Measurements from ENCODE around the gene SEC31B.

DNA sequence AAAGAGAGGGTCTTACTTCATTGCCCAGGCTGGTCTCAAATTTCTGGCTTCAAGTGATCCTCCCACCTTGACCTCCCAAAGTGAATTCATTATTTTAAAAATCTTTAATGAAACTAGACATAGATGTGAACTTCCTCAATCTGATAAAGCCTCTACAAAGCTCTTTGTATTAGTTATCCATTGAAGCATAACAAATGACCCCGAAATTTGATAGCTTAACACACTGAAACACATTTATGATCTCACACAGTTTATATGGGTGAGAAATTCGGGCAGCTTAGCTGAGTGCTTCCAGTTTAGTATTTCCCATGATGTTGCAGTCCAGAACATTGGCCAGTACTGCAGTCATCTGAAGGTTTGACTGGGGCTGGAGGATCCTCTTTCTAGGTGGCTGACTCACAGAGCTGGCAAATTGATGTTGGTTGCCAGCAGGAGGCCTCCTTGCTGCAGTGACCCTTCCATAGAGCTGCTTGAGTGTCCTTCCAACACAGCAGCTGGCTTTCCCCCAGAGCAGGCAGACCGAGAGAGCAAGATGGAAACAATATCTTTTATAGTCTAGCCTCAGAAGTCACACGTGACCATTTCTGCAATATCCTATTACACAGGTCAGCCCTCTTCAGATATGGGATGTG is 73.4 kb downstream of the SEC31B start:
- TF ChIP-seq, protein P1, sequence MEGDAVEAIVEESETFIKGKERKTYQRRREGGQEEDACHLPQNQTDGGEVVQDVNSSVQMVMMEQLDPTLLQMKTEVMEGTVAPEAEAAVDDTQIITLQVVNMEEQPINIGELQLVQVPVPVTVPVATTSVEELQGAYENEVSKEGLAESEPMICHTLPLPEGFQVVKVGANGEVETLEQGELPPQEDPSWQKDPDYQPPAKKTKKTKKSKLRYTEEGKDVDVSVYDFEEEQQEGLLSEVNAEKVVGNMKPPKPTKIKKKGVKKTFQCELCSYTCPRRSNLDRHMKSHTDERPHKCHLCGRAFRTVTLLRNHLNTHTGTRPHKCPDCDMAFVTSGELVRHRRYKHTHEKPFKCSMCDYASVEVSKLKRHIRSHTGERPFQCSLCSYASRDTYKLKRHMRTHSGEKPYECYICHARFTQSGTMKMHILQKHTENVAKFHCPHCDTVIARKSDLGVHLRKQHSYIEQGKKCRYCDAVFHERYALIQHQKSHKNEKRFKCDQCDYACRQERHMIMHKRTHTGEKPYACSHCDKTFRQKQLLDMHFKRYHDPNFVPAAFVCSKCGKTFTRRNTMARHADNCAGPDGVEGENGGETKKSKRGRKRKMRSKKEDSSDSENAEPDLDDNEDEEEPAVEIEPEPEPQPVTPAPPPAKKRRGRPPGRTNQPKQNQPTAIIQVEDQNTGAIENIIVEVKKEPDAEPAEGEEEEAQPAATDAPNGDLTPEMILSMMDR (IDR thresholded peaks at IDR 0.05), result no peak
- no peak for TF ChIP-seq POLR2A (IDR thresholded peaks at IDR 0.05)
